B cell (primary cell): ENCODE measurements around the gene PPP1R3E. TPM values are rescaled to one million over a fixed set of nuclear protein-coding genes. Genes with fewer than 3 reads are reported as not detected.

ENCODE experiments used
- ATAC-seq: fragments of 200-7000 bp; cut with Tn5 transposase; one replicate; pipeline ENCODE4 v1.10.0; 2021; ENCODE audit warnings: low read depth, mild to moderate bottlenecking, moderate number of reproducible peaks, moderate library complexity
- CTCF ChIA-PET: fragments of 350-600 bp; sonication (Branson Sonifier 250); formaldehyde crosslinking; loops from one replicate; lab custom pipeline; 2021; ENCODE audit warnings: antibody characterized with exemption, inconsistent platforms; lab: Charles Lee
- POLR2A ChIA-PET: fragments of 350-600 bp; sonication (Branson Sonifier 250); formaldehyde crosslinking; loops from one replicate; lab custom pipeline; 2021; ENCODE audit warnings: antibody characterized with exemption; lab: Charles Lee
- DNase-seq: peaks from one replicate; pipeline ENCODE4 v3.0.0; 2013
- H2AFZ ChIP-seq: 2 replicates; pipeline ENCODE4 v1.6.1; 2012; ENCODE audit warnings: mild to moderate bottlenecking, low read depth, low read length; ENCODE audit not compliant: insufficient read depth, poor library complexity, severe bottlenecking
- H3K27ac ChIP-seq, 2 donors: 1 replicate in 1 of 2; 2 replicates in 1 of 2; pipeline ENCODE4 v1.5.1; 2012 to 2013; ENCODE audit warnings: low read length in 2 of 2, mild to moderate bottlenecking in 2 of 2, moderate library complexity in 1 of 2
- H3K27me3 ChIP-seq, 4 experiments: fragments of 200-600 bp in 1 of 4; sonication (generic) in 1 of 4; replicated peaks in 1 of 4; 1 replicate in 2 of 4; 2 replicates in 2 of 4; pipeline versions ENCODE4 v1.6.1 to v1.7.0; 2013 to 2016; ENCODE audit warnings: low read length in 3 of 4, mild to moderate bottlenecking in 2 of 4, mixed read lengths in 1 of 4, moderate library complexity in 1 of 4; ENCODE audit not compliant: insufficient read depth in 4 of 4, control insufficient read depth in 3 of 4; ENCODE audit errors: control extremely low read depth in 1 of 4
- H3K36me3 ChIP-seq, 2 experiments: replicated peaks in 1 of 2; 1 replicate in 1 of 2; 2 replicates in 1 of 2; pipeline versions ENCODE4 v1.6.1 to v1.7.1; 2013; ENCODE audit warnings: low read length in 1 of 2; ENCODE audit not compliant: insufficient read depth in 2 of 2, control insufficient read depth in 1 of 2; ENCODE audit errors: control extremely low read depth in 1 of 2, extremely low read depth in 1 of 2
- H3K4me1 ChIP-seq, 2 donors: fragments of 200-600 bp in 1 of 2; sonication (generic) in 1 of 2; 1 replicate in 1 of 2; 2 replicates in 1 of 2; pipeline versions ENCODE4 v1.5.1 to v1.6.1; 2013 to 2017; ENCODE audit warnings: low read length in 2 of 2; ENCODE audit not compliant: control insufficient read depth in 2 of 2, insufficient read depth in 2 of 2
- H3K4me2 ChIP-seq: replicated peaks from 2 replicates; pipeline ENCODE3; 2012; ENCODE audit warnings: mild to moderate bottlenecking, low read depth, low read length; ENCODE audit not compliant: poor library complexity, severe bottlenecking
- H3K4me3 ChIP-seq, 5 experiments: fragments of 200-600 bp in 1 of 5; sonication (generic) in 1 of 5; 1 replicate in 3 of 5; 2 replicates in 2 of 5; pipeline versions ENCODE4 v1.5.1 to v1.7.0; 2011 to 2016; ENCODE audit warnings: low read length in 4 of 5, mild to moderate bottlenecking in 4 of 5, low read depth in 2 of 5, control low read depth in 1 of 5, moderate library complexity in 1 of 5; ENCODE audit not compliant: insufficient read depth in 1 of 5; ENCODE audit errors: control extremely low read depth in 1 of 5, extremely low read depth in 1 of 5
- H3K79me2 ChIP-seq: fragments of 200-600 bp; sonication (generic); one replicate; pipeline ENCODE4 v1.6.0; 2016; ENCODE audit warnings: low read length; ENCODE audit not compliant: control insufficient read depth, insufficient read depth
- H3K9ac ChIP-seq: fragments of 200-600 bp; sonication (generic); 2 replicates; pipeline ENCODE4 v1.6.1; 2017; ENCODE audit warnings: mild to moderate bottlenecking, low read length, moderate library complexity
- H3K9me3 ChIP-seq, 3 donors: one replicate each; pipeline versions ENCODE4 v1.6.1 to v1.7.1; 2013; ENCODE audit warnings: low read length in 2 of 3; ENCODE audit not compliant: control insufficient read depth in 2 of 3, insufficient read depth in 1 of 3; ENCODE audit errors: control extremely low read depth in 1 of 3
- H4K20me1 ChIP-seq: 2 replicates; pipeline ENCODE4 v1.6.0; 2012; ENCODE audit warnings: mild to moderate bottlenecking, low read length; ENCODE audit not compliant: insufficient read depth, control insufficient read depth, poor library complexity, severe bottlenecking
- H3K27ac Mint-ChIP-seq: one replicate; pipeline ENCODE4 v1.8.0; 2021; ENCODE audit warnings: mixed read lengths
- H3K27me3 Mint-ChIP-seq: one replicate; pipeline ENCODE4 v1.8.0; 2021; ENCODE audit warnings: mixed read lengths
- H3K4me1 Mint-ChIP-seq: one replicate; pipeline ENCODE4 v1.8.0; 2021; ENCODE audit warnings: mixed read lengths
- H3K4me3 Mint-ChIP-seq: one replicate; pipeline ENCODE4 v1.8.0; 2021; ENCODE audit warnings: mixed read lengths
- H3K9me3 Mint-ChIP-seq: one replicate; pipeline ENCODE4 v1.8.0; 2022; ENCODE audit warnings: mixed read lengths; ENCODE audit not compliant: insufficient read depth
- CTCF ChIP-seq: fragments of 200-600 bp; IDR thresholded peaks from one replicate; pipeline ENCODE4 v1.8.0; 2022; ENCODE audit warnings: antibody characterized with exemption, mild to moderate bottlenecking
- EZH2 ChIP-seq: IDR thresholded peaks from 2 replicates; pipeline ENCODE4 v1.6.1; 2012; ENCODE audit warnings: borderline replicate concordance, low read depth, mild to moderate bottlenecking, moderate library complexity, low read length; ENCODE audit not compliant: insufficient read depth, poor library complexity, severe bottlenecking
- WGBS: methylation state at CpG from one replicate; pipeline ENCODE4 v1.1.5; 2013; ENCODE audit warnings: missing lambda C conversion rate; ENCODE audit not compliant: insufficient coverage; 5-methylcytosine and 5-hydroxymethylcytosine counted together
- intact Hi-C: fragments of 100-400 bp; cut with micrococcal nuclease; formaldehyde crosslinking; loops from one replicate; pipeline ENCODE4 v1.10.0; 2022
- polyA plus RNA-seq: library from polyadenylated mRNA; depleted of rRNA; stranded (reverse); fragments of >200 nt; gene quantifications from 2 replicates; pipeline ENCODE4 v1.2.3, GENCODE V29; 2012
- total RNA-seq, 2 donors: library from RNA; stranded (reverse); fragments of 120-200 nt in 1 of 2; gene quantifications; 1 replicate in 1 of 2; 2 replicates in 1 of 2; pipeline versions ENCODE4 v1.2.3 to v1.2.4, GENCODE V29; 2013 to 2022

Gene PPP1R3E
- total and polyA plus RNA-seq, 2 donors (not counting 1 experiment from before 2014, with no cell fraction given): 56.9 to 76.7 TPM

DNA sequence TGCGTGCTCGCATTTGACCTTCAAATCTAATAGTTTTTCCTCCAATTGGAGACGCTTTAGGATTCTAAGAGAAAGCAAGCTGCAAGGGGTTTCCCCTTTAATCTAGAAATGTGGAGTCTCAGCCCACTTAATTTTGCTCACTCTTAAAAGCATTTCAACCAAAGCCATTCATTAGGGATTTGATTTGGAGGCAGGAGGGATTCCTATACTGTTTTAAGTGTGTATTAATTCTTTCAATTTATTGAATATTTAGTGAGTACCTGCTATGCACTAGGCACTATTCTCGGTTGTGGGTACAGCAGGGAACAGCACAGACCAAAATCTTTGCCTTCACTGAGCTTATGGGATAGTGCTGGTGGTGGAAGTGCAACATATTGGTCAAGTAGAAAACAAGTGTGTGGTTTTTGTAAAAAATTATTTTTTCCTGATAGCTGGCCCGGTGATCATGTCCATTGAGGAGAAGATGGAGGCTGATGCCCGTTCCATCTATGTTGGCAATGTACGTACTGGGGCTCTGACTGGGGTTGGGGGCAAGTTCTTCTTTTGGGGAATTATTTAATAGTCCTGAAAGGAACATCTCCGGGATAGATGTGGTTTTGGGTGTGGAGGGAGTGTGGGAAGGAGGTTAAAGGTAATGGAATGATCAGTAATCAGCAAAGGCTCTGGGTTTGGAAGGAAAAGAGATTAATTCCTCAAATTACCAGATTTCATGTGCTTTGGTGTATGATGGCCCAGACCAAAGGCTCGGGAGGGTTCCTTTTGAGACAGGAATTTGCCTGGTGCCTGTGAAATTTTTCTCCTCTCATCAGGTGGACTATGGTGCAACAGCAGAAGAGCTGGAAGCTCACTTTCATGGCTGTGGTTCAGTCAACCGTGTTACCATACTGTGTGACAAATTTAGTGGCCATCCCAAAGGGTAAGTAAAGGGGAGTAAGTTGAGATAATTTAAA is 20.2 kb upstream of the PPP1R3E start:
- H3K27ac Mint-ChIP-seq: peak overlapping the region; percentile 90
- H2AFZ ChIP-seq: no peak overlapping the region
- peaks cover 13% of the 10 kb centered on the region for H4K20me1 ChIP-seq
- peak overlapping the region in 1 of 2 donors; percentile 90 for H3K27ac ChIP-seq
- intact Hi-C loops: no loop called here
- H3K4me2 ChIP-seq: peak overlapping the region; percentile 92
- CTCF ChIA-PET: interaction anchor here (0.6 to 6.7 kb wide), 14 partner anchors 16 to 1378 kb away, joined by 3 to 56 read pairs (median 5); partner anchors contain the start of genes BCL2L2, PPP1R3E and PRMT5
- DNase-seq: no peak
- peaks cover 15% of the 10 kb centered on the region for H3K79me2 ChIP-seq
- peak overlapping the region; percentile 80 for H3K9ac ChIP-seq
- POLR2A ChIA-PET: interaction anchor here (0.6 to 4.4 kb wide), 3 partner anchors 21 to 396 kb away, joined by 4 to 84 read pairs (median 4); partner anchors contain the start of gene PPP1R3E
- no peaks in the 10 kb centered on the region for H3K9me3 Mint-ChIP-seq
- peak overlapping the region; percentile 92 for H3K4me3 Mint-ChIP-seq
- peaks cover 7 to 32% of the 10 kb centered on the region in 2 experiments for H3K36me3 ChIP-seq
- no peak for TF ChIP-seq EZH2
- TF ChIP-seq CTCF: no peak
- H3K9me3 ChIP-seq: no peaks in the 10 kb centered on the region
- WGBS: 89% methylated on average over 6 of the region's 10 CpGs
- peaks cover 21 to 24% of the 10 kb centered on the region in 2 donors for H3K4me1 ChIP-seq
- no peak for ATAC-seq
- peak overlapping the region; percentile 32 to 89 (median 73) for H3K4me3 ChIP-seq
- peaks cover 33% of the 10 kb centered on the region for H3K4me1 Mint-ChIP-seq
- H3K27me3 Mint-ChIP-seq: no peaks in the 10 kb centered on the region
- H3K27me3 ChIP-seq: no peaks in the 10 kb centered on the region
